B cell (primary cell): ENCODE results near the gene CCDC7. TPM values are rescaled to one million over a fixed set of nuclear protein-coding genes. Genes with fewer than 3 reads are reported as not detected.

Source experiments
- ATAC-seq: fragments of 200-7000 bp; cut with Tn5 transposase; one replicate; pipeline ENCODE4 v1.10.0; 2021; ENCODE audit warnings: low read depth, mild to moderate bottlenecking, moderate number of reproducible peaks, moderate library complexity
- CTCF ChIA-PET: fragments of 350-600 bp; sonication (Branson Sonifier 250); formaldehyde crosslinking; loops from one replicate; lab custom pipeline; 2021; ENCODE audit warnings: antibody characterized with exemption, inconsistent platforms; lab: Charles Lee
- POLR2A ChIA-PET: fragments of 350-600 bp; sonication (Branson Sonifier 250); formaldehyde crosslinking; loops from one replicate; lab custom pipeline; 2021; ENCODE audit warnings: antibody characterized with exemption; lab: Charles Lee
- DNase-seq: peaks from one replicate; pipeline ENCODE4 v3.0.0; 2013
- H2AFZ ChIP-seq: 2 replicates; pipeline ENCODE4 v1.6.1; 2012; ENCODE audit warnings: mild to moderate bottlenecking, low read depth, low read length; ENCODE audit not compliant: insufficient read depth, poor library complexity, severe bottlenecking
- H3K27ac ChIP-seq, 2 donors: 1 replicate in 1 of 2; 2 replicates in 1 of 2; pipeline ENCODE4 v1.5.1; 2012 to 2013; ENCODE audit warnings: low read length in 2 of 2, mild to moderate bottlenecking in 2 of 2, moderate library complexity in 1 of 2
- H3K27me3 ChIP-seq, 4 experiments: fragments of 200-600 bp in 1 of 4; sonication (generic) in 1 of 4; replicated peaks in 1 of 4; 1 replicate in 2 of 4; 2 replicates in 2 of 4; pipeline versions ENCODE4 v1.6.1 to v1.7.0; 2013 to 2016; ENCODE audit warnings: low read length in 3 of 4, mild to moderate bottlenecking in 2 of 4, mixed read lengths in 1 of 4, moderate library complexity in 1 of 4; ENCODE audit not compliant: insufficient read depth in 4 of 4, control insufficient read depth in 3 of 4; ENCODE audit errors: control extremely low read depth in 1 of 4
- H3K36me3 ChIP-seq, 2 experiments: replicated peaks in 1 of 2; 1 replicate in 1 of 2; 2 replicates in 1 of 2; pipeline versions ENCODE4 v1.6.1 to v1.7.1; 2013; ENCODE audit warnings: low read length in 1 of 2; ENCODE audit not compliant: insufficient read depth in 2 of 2, control insufficient read depth in 1 of 2; ENCODE audit errors: control extremely low read depth in 1 of 2, extremely low read depth in 1 of 2
- H3K4me1 ChIP-seq, 2 donors: fragments of 200-600 bp in 1 of 2; sonication (generic) in 1 of 2; 1 replicate in 1 of 2; 2 replicates in 1 of 2; pipeline versions ENCODE4 v1.5.1 to v1.6.1; 2013 to 2017; ENCODE audit warnings: low read length in 2 of 2; ENCODE audit not compliant: control insufficient read depth in 2 of 2, insufficient read depth in 2 of 2
- H3K4me2 ChIP-seq: replicated peaks from 2 replicates; pipeline ENCODE3; 2012; ENCODE audit warnings: mild to moderate bottlenecking, low read depth, low read length; ENCODE audit not compliant: poor library complexity, severe bottlenecking
- H3K4me3 ChIP-seq, 5 experiments: fragments of 200-600 bp in 1 of 5; sonication (generic) in 1 of 5; 1 replicate in 3 of 5; 2 replicates in 2 of 5; pipeline versions ENCODE4 v1.5.1 to v1.7.0; 2011 to 2016; ENCODE audit warnings: low read length in 4 of 5, mild to moderate bottlenecking in 4 of 5, low read depth in 2 of 5, control low read depth in 1 of 5, moderate library complexity in 1 of 5; ENCODE audit not compliant: insufficient read depth in 1 of 5; ENCODE audit errors: control extremely low read depth in 1 of 5, extremely low read depth in 1 of 5
- H3K79me2 ChIP-seq: fragments of 200-600 bp; sonication (generic); one replicate; pipeline ENCODE4 v1.6.0; 2016; ENCODE audit warnings: low read length; ENCODE audit not compliant: control insufficient read depth, insufficient read depth
- H3K9ac ChIP-seq: fragments of 200-600 bp; sonication (generic); 2 replicates; pipeline ENCODE4 v1.6.1; 2017; ENCODE audit warnings: mild to moderate bottlenecking, low read length, moderate library complexity
- H3K9me3 ChIP-seq, 3 donors: one replicate each; pipeline versions ENCODE4 v1.6.1 to v1.7.1; 2013; ENCODE audit warnings: low read length in 2 of 3; ENCODE audit not compliant: control insufficient read depth in 2 of 3, insufficient read depth in 1 of 3; ENCODE audit errors: control extremely low read depth in 1 of 3
- H4K20me1 ChIP-seq: 2 replicates; pipeline ENCODE4 v1.6.0; 2012; ENCODE audit warnings: mild to moderate bottlenecking, low read length; ENCODE audit not compliant: insufficient read depth, control insufficient read depth, poor library complexity, severe bottlenecking
- H3K27ac Mint-ChIP-seq: one replicate; pipeline ENCODE4 v1.8.0; 2021; ENCODE audit warnings: mixed read lengths
- H3K27me3 Mint-ChIP-seq: one replicate; pipeline ENCODE4 v1.8.0; 2021; ENCODE audit warnings: mixed read lengths
- H3K4me1 Mint-ChIP-seq: one replicate; pipeline ENCODE4 v1.8.0; 2021; ENCODE audit warnings: mixed read lengths
- H3K4me3 Mint-ChIP-seq: one replicate; pipeline ENCODE4 v1.8.0; 2021; ENCODE audit warnings: mixed read lengths
- H3K9me3 Mint-ChIP-seq: one replicate; pipeline ENCODE4 v1.8.0; 2022; ENCODE audit warnings: mixed read lengths; ENCODE audit not compliant: insufficient read depth
- CTCF ChIP-seq: fragments of 200-600 bp; IDR thresholded peaks from one replicate; pipeline ENCODE4 v1.8.0; 2022; ENCODE audit warnings: antibody characterized with exemption, mild to moderate bottlenecking
- EZH2 ChIP-seq: IDR thresholded peaks from 2 replicates; pipeline ENCODE4 v1.6.1; 2012; ENCODE audit warnings: borderline replicate concordance, low read depth, mild to moderate bottlenecking, moderate library complexity, low read length; ENCODE audit not compliant: insufficient read depth, poor library complexity, severe bottlenecking
- WGBS: methylation state at CpG from one replicate; pipeline ENCODE4 v1.1.5; 2013; ENCODE audit warnings: missing lambda C conversion rate; ENCODE audit not compliant: insufficient coverage; 5-methylcytosine and 5-hydroxymethylcytosine counted together
- intact Hi-C: fragments of 100-400 bp; cut with micrococcal nuclease; formaldehyde crosslinking; loops from one replicate; pipeline ENCODE4 v1.10.0; 2022
- polyA plus RNA-seq: library from polyadenylated mRNA; depleted of rRNA; stranded (reverse); fragments of >200 nt; gene quantifications from 2 replicates; pipeline ENCODE4 v1.2.3, GENCODE V29; 2012
- total RNA-seq, 2 donors: library from RNA; stranded (reverse); fragments of 120-200 nt in 1 of 2; gene quantifications; 1 replicate in 1 of 2; 2 replicates in 1 of 2; pipeline versions ENCODE4 v1.2.3 to v1.2.4, GENCODE V29; 2013 to 2022

Gene CCDC7
- total and polyA plus RNA-seq, 2 donors (not counting 1 experiment from before 2014, with no cell fraction given): 2.6 to 26.6 TPM

DNA sequence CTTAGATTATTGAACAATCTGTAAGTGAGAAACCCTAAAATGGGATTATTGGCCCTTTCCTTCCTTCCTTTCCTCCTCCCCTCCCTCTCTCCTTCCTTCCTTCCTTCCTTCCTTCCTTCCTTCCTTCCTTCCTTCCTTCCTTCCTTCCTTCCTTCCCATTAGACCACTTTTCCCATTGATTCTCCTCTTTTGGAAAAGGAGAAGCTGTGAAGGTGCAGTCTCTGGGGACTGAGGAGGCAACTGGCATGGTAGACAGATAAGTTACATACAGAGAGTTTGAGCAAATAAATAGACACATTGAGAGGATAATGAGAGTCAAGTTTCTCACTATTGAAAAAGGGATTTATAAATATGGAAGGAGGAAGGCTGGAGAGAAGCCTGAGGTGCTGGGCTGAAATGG, 45.0 kb upstream of the CCDC7 start:
- ATAC-seq (no peak), DNase-seq (no peak)
- Histone ChIP-seq H3K27me3 (no peaks in the 10 kb centered on the region), H3K4me3 (no peak overlapping the region), H3K79me2 (no peaks in the 10 kb centered on the region), H4K20me1 (no peaks in the 10 kb centered on the region), H3K36me3 (no peaks in the 10 kb centered on the region), H3K9ac (no peak overlapping the region), H3K4me1 (no peaks in the 10 kb centered on the region), H2AFZ (no peak overlapping the region), H3K4me2 (no peak overlapping the region), H3K27ac (no peak overlapping the region), H3K9me3 (peaks cover 0 to 3% (median 0%) of the 10 kb centered on the region in 3 donors)
- TF ChIP-seq CTCF (no peak), EZH2 (no peak)
- H3K27me3 Mint-ChIP-seq: peaks cover 8% of the 10 kb centered on the region
- H3K4me1 Mint-ChIP-seq: no peaks in the 10 kb centered on the region
- ChIA-PET POLR2A (no interaction called here), CTCF (no interaction called here)
- H3K4me3 Mint-ChIP-seq: no peak overlapping the region
- H3K9me3 Mint-ChIP-seq: no peaks in the 10 kb centered on the region
- intact Hi-C loops: no loop called here
- H3K27ac Mint-ChIP-seq: no peak overlapping the region

- POLR2A ChIA-PET: no interaction called here
These were observed 43.4 kb upstream of the CCDC7 start for GRCh38 chr10:32402499-32402898.

More at GRCh38 chr10:32402499-32402898, 43.4 kb upstream of the CCDC7 start:
- H3K27ac Mint-ChIP-seq: no peak overlapping the region
- no peaks in the 10 kb centered on the region for H3K36me3 ChIP-seq
- H4K20me1 ChIP-seq: no peaks in the 10 kb centered on the region
- H3K4me3 Mint-ChIP-seq: no peak overlapping the region
- H3K27me3 ChIP-seq: no peaks in the 10 kb centered on the region
- no peak for TF ChIP-seq CTCF
- no peak for TF ChIP-seq EZH2
- ATAC-seq (no peak), DNase-seq (no peak)
- peaks cover 0 to 3% (median 0%) of the 10 kb centered on the region in 3 donors for H3K9me3 ChIP-seq
- peaks cover 7% of the 10 kb centered on the region for H3K27me3 Mint-ChIP-seq
- no peaks in the 10 kb centered on the region for H3K79me2 ChIP-seq
- no peak overlapping the region for H2AFZ ChIP-seq
- no peaks in the 10 kb centered on the region for H3K9me3 Mint-ChIP-seq
- no CpG with 5 or more reads among the region's 4 CpGs for WGBS
- H3K4me3 ChIP-seq: no peak overlapping the region
- intact Hi-C loops: no loop called here
- H3K4me1 ChIP-seq: no peaks in the 10 kb centered on the region
- CTCF ChIA-PET: no interaction called here
- no peaks in the 10 kb centered on the region for H3K4me1 Mint-ChIP-seq
- H3K27ac ChIP-seq: no peak overlapping the region
- no peak overlapping the region for H3K9ac ChIP-seq
- H3K4me2 ChIP-seq: no peak overlapping the region
